GM12878 (cell line): Measurements from ENCODE around the gene ABCC5. TPM values are rescaled to one million over a fixed set of nuclear protein-coding genes. Genes with fewer than 3 reads are reported as not detected.

Experiments used
- ATAC-seq: fragments of 200-7000 bp; cut with Tn5 transposase; 3 replicates; pipeline ENCODE4 v1.9.1; 2020; ENCODE audit warnings: mild to moderate bottlenecking, moderate library complexity
- BruUV-seq: library from RNA; stranded (reverse); fragments of 400-500 nt; replicated peaks from 2 replicates; lab custom pipeline; 2021; lab: Mats Ljungman, UMichigan
- CTCF ChIA-PET: fragments of 300-600 bp; sonication (Branson Sonifier 250); formaldehyde crosslinking; extraction: SDS; loops from one replicate; lab custom pipeline; 2021; ENCODE audit warnings: inconsistent platforms; lab: Yijun Ruan, JAX
- POLR2A ChIA-PET: fragments of 350-600 bp; formaldehyde crosslinking; extraction: SDS; loops from one replicate; lab custom pipeline; 2021; ENCODE audit warnings: inconsistent platforms; lab: Charles Lee
- RAD21 ChIA-PET: fragments of 300-600 bp; sonication (Branson Sonifier 250); formaldehyde crosslinking; loops from one replicate; lab custom pipeline; 2023; ENCODE audit warnings: antibody characterized with exemption; ENCODE audit not compliant: unreplicated experiment; lab: Charles Lee
- SMC1A ChIA-PET: fragments of 300-600 bp; sonication (Branson Sonifier 250); formaldehyde crosslinking; loops from one replicate; lab custom pipeline; 2023; ENCODE audit not compliant: unreplicated experiment, uncharacterized antibody; lab: Charles Lee
- DNase-seq: peaks from one replicate; pipeline ENCODE4 v3.0.0-alpha.2; 2011; ENCODE audit warnings: low read depth, low spot score
- FAIRE-seq: peaks from 3 replicates; lab custom pipeline; 2011; peaks lifted over from hg19 to GRCh38; lab: Jason Lieb, UNC
- H2AFZ ChIP-seq: 2 replicates; pipeline ENCODE4 v1.6.0; 2011; ENCODE audit warnings: low read depth, low read length, control low read depth; ENCODE audit not compliant: control insufficient read depth
- H3K27ac ChIP-seq: 2 replicates; pipeline ENCODE4 v1.5.1; 2011; ENCODE audit warnings: control low read depth; ENCODE audit not compliant: control insufficient read depth, insufficient read depth
- H3K27me3 ChIP-seq, 2 experiments: replicated peaks in 1 of 2; 2 replicates each; pipeline versions ENCODE4 v1.6.0 to v1.6.1; 2011; ENCODE audit warnings: low read length in 1 of 2; ENCODE audit not compliant: control insufficient read depth in 2 of 2, insufficient read depth in 2 of 2
- H3K36me3 ChIP-seq, 2 experiments: 2 replicates each; pipeline ENCODE4 v1.5.1; 2011; ENCODE audit warnings: low read length in 1 of 2; ENCODE audit not compliant: control insufficient read depth in 2 of 2, insufficient read depth in 2 of 2
- H3K4me1 ChIP-seq: 2 replicates; pipeline ENCODE4 v1.6.1; 2011; ENCODE audit warnings: mild to moderate bottlenecking, low read length, moderate library complexity, mixed read lengths; ENCODE audit not compliant: control insufficient read depth, insufficient read depth
- H3K4me2 ChIP-seq: 2 replicates; pipeline ENCODE4 v1.6.0; 2011; ENCODE audit warnings: control low read depth; ENCODE audit not compliant: control insufficient read depth, insufficient read depth
- H3K4me3 ChIP-seq: fragments of 200-600 bp; sonication (generic); 2 replicates; pipeline ENCODE4 v1.5.1; 2016
- H3K79me2 ChIP-seq: 2 replicates; pipeline ENCODE4 v1.6.0; 2011; ENCODE audit warnings: low read length; ENCODE audit not compliant: control insufficient read depth, insufficient read depth
- H3K9ac ChIP-seq: 2 replicates; pipeline ENCODE4 v1.8.0; 2011; ENCODE audit warnings: low read length, control low read depth, mixed read lengths; ENCODE audit not compliant: control insufficient read depth, insufficient read depth
- H3K9me3 ChIP-seq: replicated peaks from 3 replicates; pipeline ENCODE4 v1.5.1; 2011; ENCODE audit warnings: mild to moderate bottlenecking, low read length; ENCODE audit not compliant: control insufficient read depth, insufficient read depth
- H4K20me1 ChIP-seq: 2 replicates; pipeline ENCODE4 v1.6.0; 2011; ENCODE audit not compliant: control insufficient read depth, insufficient read depth
- ATF3 ChIP-seq: IDR thresholded peaks from 2 replicates; pipeline ENCODE4 v1.6.1; 2011; ENCODE audit warnings: low read depth, mild to moderate bottlenecking, low read length, moderate library complexity, borderline replicate concordance; ENCODE audit errors: extremely low read depth
- BACH1 ChIP-seq: fragments of 450-650 bp; IDR thresholded peaks from 2 replicates; pipeline ENCODE4 v1.6.1; 2017; ENCODE audit warnings: mild to moderate bottlenecking, borderline replicate concordance
- BRCA1 ChIP-seq: IDR thresholded peaks from 2 replicates; pipeline ENCODE4 v1.6.1; 2011; ENCODE audit warnings: low read depth, low read length, improper control_type of control experiment
- CEBPB ChIP-seq, 2 experiments: fragments of 150-350 bp in 1 of 2; IDR thresholded peaks; 2 replicates each; pipeline ENCODE4 v1.6.1; 2012 to 2014; ENCODE audit warnings: low read depth in 2 of 2, low read length in 2 of 2, borderline replicate concordance in 1 of 2, inconsistent platforms in 1 of 2
- ETV6 ChIP-seq, 2 experiments: fragments of 450-650 bp in 1 of 2; IDR thresholded peaks in 1 of 2; conservative IDR thresholded peaks in 1 of 2; 2 replicates each; pipeline ENCODE4 v1.6.1; 2014; ENCODE audit warnings: antibody characterized with exemption in 1 of 2, borderline replicate concordance in 1 of 2, low read depth in 1 of 2, mild to moderate bottlenecking in 1 of 2, moderate library complexity in 1 of 2
- EZH2 ChIP-seq: IDR thresholded peaks from 2 replicates; pipeline ENCODE4 v1.6.1; 2012; ENCODE audit warnings: low read depth, mild to moderate bottlenecking, control low read depth, inconsistent platforms, low read length, borderline replicate concordance; ENCODE audit not compliant: control insufficient read depth
- MYB ChIP-seq: fragments of 150-350 bp; IDR thresholded peaks from 2 replicates; pipeline ENCODE4 v1.6.1; 2014; ENCODE audit warnings: mild to moderate bottlenecking, low read depth, low read length, borderline replicate concordance
- PBX3 ChIP-seq: IDR thresholded peaks from 2 replicates; pipeline ENCODE4 v1.6.1; 2011; ENCODE audit warnings: mild to moderate bottlenecking, low read depth, low read length, moderate library complexity; ENCODE audit not compliant: insufficient replicate concordance
- REST ChIP-seq: IDR thresholded peaks from 2 replicates; pipeline ENCODE4 v1.6.1; 2012; ENCODE audit warnings: mild to moderate bottlenecking, low read depth, low read length
- SMC3 ChIP-seq: IDR thresholded peaks from 2 replicates; pipeline ENCODE4 v1.6.1; 2011; ENCODE audit warnings: low read length, improper control_type of control experiment, borderline replicate concordance
- YBX1 ChIP-seq: fragments of 450-650 bp; IDR thresholded peaks from 2 replicates; pipeline ENCODE4 v1.6.1; 2016; ENCODE audit warnings: antibody characterized with exemption
- in situ Hi-C: fragments of 300-500 bp; cut with MboI; formaldehyde crosslinking; loops from 9 replicates; pipeline ENCODE4 v1.14.3; 2018; ENCODE audit warnings: mixed read lengths
- intact Hi-C: fragments of 100-400 bp; cut with micrococcal nuclease; formaldehyde crosslinking; loops from one replicate; pipeline ENCODE4 v1.14.2; 2022; ENCODE audit not compliant: unreplicated experiment
- polyA plus RNA-seq, 11 experiments: library from polyadenylated mRNA; depleted of rRNA in 4 of 11; unstranded in 6 of 11; stranded (reverse) in 5 of 11; fragments of >200 nt; fragmentation: Nextera tagmentation in 4 of 11; fragmentation: Illumina TruSeq in 1 of 11; extraction: Ambion mirVana in 4 of 11; extraction: Trizol in 1 of 11; gene quantifications; 1 replicate in 1 of 11; 2 replicates in 10 of 11; pipeline versions ENCODE4 v1.2.1 to v1.2.3, GENCODE V29; 2011 to 2016; ENCODE audit warnings: inconsistent platforms in 2 of 11, missing spikeins in 2 of 11, low read depth in 1 of 11
- total RNA-seq, 4 experiments: library from RNA; depleted of rRNA in 3 of 4; stranded (reverse); fragments of >200 nt in 3 of 4; fragmentation: Illumina TruSeq in 1 of 4; extraction: Trizol in 1 of 4; gene quantifications; 2 replicates each; pipeline versions ENCODE4 v1.2.1 to v1.2.3, GENCODE V29; 2013 to 2021

ABCC5 gene
- total and polyA plus RNA-seq, 10 of the 15 experiments (the other 5 are each of a cell fraction or from before 2014, with no cell fraction given): 6.0 to 17.8 (median 9.7) TPM

DNA sequence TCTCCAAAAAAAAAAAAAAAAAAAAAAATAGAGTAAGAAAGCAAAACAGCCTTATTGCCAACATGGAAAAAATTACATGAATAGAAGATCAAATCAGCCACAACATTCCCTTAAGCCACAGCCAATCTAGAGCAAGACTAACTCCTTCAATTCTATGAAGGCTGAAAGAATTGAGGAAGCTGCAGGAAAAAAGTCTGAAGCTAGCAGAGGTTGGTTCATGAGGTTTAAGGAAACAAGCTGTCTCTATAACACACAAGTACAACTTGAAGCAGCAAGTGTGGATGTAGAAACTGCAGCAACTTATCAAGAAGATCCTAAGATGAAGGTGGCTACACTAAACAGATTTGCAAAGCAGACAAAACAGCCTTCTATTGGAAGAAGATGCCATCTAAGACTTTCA lies 142.3 kb downstream of the ABCC5 start:
- DNase-seq: no peak
- ChIA-PET SMC1A (interaction anchor here (2.2 kb wide), 1 partner anchor 9 kb away, joined by 9 read pairs; the partner anchor contains the start of gene PARL), CTCF (interaction anchor here (2.3 to 3.6 kb wide), 2 partner anchors 10 to 20 kb away, joined by 8 to 25 read pairs; partner anchors contain the start of gene PARL), POLR2A (interaction anchor here (0.7 kb wide), 1 partner anchor 403 kb away, joined by 4 read pairs; no protein-coding TSS in a partner anchor), RAD21 (no interaction called here)
- intact Hi-C loops (no loop called here), in situ Hi-C loops (no loop called here)
- no peaks in the 10 kb centered on the region for H3K9me3 ChIP-seq
- no peak overlapping the region for H3K27ac ChIP-seq
- H3K4me2 ChIP-seq: no peak overlapping the region
- H3K36me3 ChIP-seq: peaks cover 0 to 11% of the 10 kb centered on the region in 2 experiments; a peak in 3 of 4 replicates
- H3K9ac ChIP-seq: no peak overlapping the region
- TF ChIP-seq BRCA1 (no peak), SMC3 (no peak), PBX3 (no peak), EZH2 (no peak), MYB (no peak), ETV6 (conservative IDR thresholded peaks at IDR 0.05 in 1 of 2, IDR thresholded peaks at IDR 0.05 in 1 of 2; ENCODE audit: borderline replicate concordance in 1 of 2, low read depth in 1 of 2) (no peak), YBX1 (no peak), REST (no peak), CEBPB (IDR thresholded peaks at IDR 0.05; ENCODE audit: borderline replicate concordance in 1 of 2, low read depth in 2 of 2, low read length in 2 of 2) (no peak), BACH1 (no peak), ATF3 (no peak)
- no peak for ATAC-seq
- no TSS peak for BruUV-seq
- no peak overlapping the region for H2AFZ ChIP-seq
- H3K27me3 ChIP-seq: no peaks in the 10 kb centered on the region
- no peak overlapping the region for H3K4me3 ChIP-seq
- H3K4me1 ChIP-seq: no peaks in the 10 kb centered on the region
- peaks cover 35% of the 10 kb centered on the region for H3K79me2 ChIP-seq
- FAIRE-seq: no peak
- no peaks in the 10 kb centered on the region; the same call in 1 of the 2 replicates for H4K20me1 ChIP-seq
